Fibroblast of villous mesenchyme (primary cell): ENCODE results near the gene IRX4. TPM values are rescaled to one million over a fixed set of nuclear protein-coding genes. Genes with fewer than 3 reads are reported as not detected.

Experiments
- DNase-seq: peaks from one replicate; pipeline ENCODE4 v3.0.0-alpha.2; 2010; ENCODE audit warnings: low read depth
- H3K4me3 ChIP-seq: 2 replicates; pipeline ENCODE4 v1.5.1; 2011; ENCODE audit warnings: low read depth, mild to moderate bottlenecking, low read length
- CTCF ChIP-seq: IDR thresholded peaks from 2 replicates; pipeline ENCODE4 v1.5.1; 2012; ENCODE audit warnings: low read depth, mild to moderate bottlenecking, low read length; ENCODE audit not compliant: insufficient read depth
- total RNA-seq: library from RNA; depleted of rRNA; stranded (reverse); fragments of >200 nt; gene quantifications from 2 replicates; pipeline ENCODE4 v1.2.3, GENCODE V29; 2012

The IRX4 gene
- total RNA-seq, 1 donor, result not detected

GRCh38 chr5:1857256-1857600, 25.5 kb downstream of the IRX4 start:
- no peak for TF ChIP-seq CTCF
- no peak for DNase-seq
- no peak overlapping the region for H3K4me3 ChIP-seq

- TF ChIP-seq CTCF, result no peak
- DNase-seq, result no peak
- no peak overlapping the region for H3K4me3 ChIP-seq
Observed at GRCh38 chr5:1856596-1857255, 26.0 kb downstream of the IRX4 start.

GRCh38 chr5:1855596-1855995, 27.1 kb downstream of the IRX4 start:
- TF ChIP-seq CTCF, result no peak
- no peak overlapping the region for H3K4me3 ChIP-seq
- DNase-seq, result no peak

GRCh38 chr5:1855075-1855474, 27.6 kb downstream of the IRX4 start:
- TF ChIP-seq CTCF, result no peak
- no peak for DNase-seq
- no peak overlapping the region for H3K4me3 ChIP-seq

GRCh38 chr5:1853531-1853930, 29.2 kb downstream of the IRX4 start:
- TF ChIP-seq CTCF, result no peak
- no peak for DNase-seq

GRCh38 chr5:1852324-1852947, 30.3 kb downstream of the IRX4 start:
- DNase-seq, result no peak
- no peak overlapping the region for H3K4me3 ChIP-seq
- no peak for TF ChIP-seq CTCF

More at GRCh38 chr5:1853531-1853930, 29.2 kb downstream of the IRX4 start:
- no peak overlapping the region for H3K4me3 ChIP-seq
